ENCODE results near the gene GZMM. TPM values are rescaled to one million over a fixed set of nuclear protein-coding genes. Genes with fewer than 3 reads are reported as not detected.
A peak's percentile ranks its signal among the peaks of the same experiment; 100 is the strongest.

Gene GZMM
- total and polyA plus RNA-seq, 4 donors: 0.74 to 3.0 (median 2.5) TPM

GRCh38 chr19:567296-567900, 23.5 kb downstream of the GZMM start:
- no peak for DNase-seq
- H3K9ac ChIP-seq (ENCODE audit: insufficient read depth in 1 of 2, low read length in 2 of 2): no peak overlapping the region
- H3K27ac ChIP-seq (ENCODE audit: low read depth in 1 of 2, low read length in 1 of 2): no peak overlapping the region
- H3K36me3 ChIP-seq (ENCODE audit: control insufficient read depth in 4 of 4, insufficient read depth in 4 of 4, low read length in 4 of 4): no peaks in the 10 kb centered on the region
- H3K4me3 ChIP-seq: no peak overlapping the region
- H3K27me3 ChIP-seq (ENCODE audit: control insufficient read depth in 3 of 3, insufficient read depth in 3 of 3, low read length in 2 of 3): no peaks in the 10 kb centered on the region
- ATAC-seq (ENCODE audit: insufficient read depth, low FRiP score): no peak
- no peaks in the 10 kb centered on the region for H3K9me3 ChIP-seq (ENCODE audit: control insufficient read depth in 4 of 4, insufficient read depth in 3 of 4, low read length in 3 of 4)
- peaks cover 0 to 10% (median 0%) of the 10 kb centered on the region in 5 donors for H3K4me1 ChIP-seq (ENCODE audit: control insufficient read depth in 5 of 5, insufficient read depth in 5 of 5, low read length in 5 of 5)
- no peak for TF ChIP-seq CTCF (IDR thresholded peaks at IDR 0.05; ENCODE audit: control extremely low read depth, extremely low read depth)
- 81 to 93% methylated on average over 22 of the region's 22 CpGs for WGBS, 2 donors

GRCh38 chr19:570251-570686, 26.4 kb downstream of the GZMM start:
- H3K4me1 ChIP-seq (ENCODE audit: control insufficient read depth in 5 of 5, insufficient read depth in 5 of 5, low read length in 5 of 5): peaks cover 0 to 29% (median 15%) of the 10 kb centered on the region in 5 donors
- no peaks in the 10 kb centered on the region for H3K36me3 ChIP-seq (ENCODE audit: control insufficient read depth in 4 of 4, insufficient read depth in 4 of 4, low read length in 4 of 4)
- 36 to 66% methylated on average over 18 to 19 of the region's 25 CpGs for WGBS, 2 donors
- H3K9me3 ChIP-seq (ENCODE audit: control insufficient read depth in 4 of 4, insufficient read depth in 3 of 4, low read length in 3 of 4): no peaks in the 10 kb centered on the region
- no peak for TF ChIP-seq CTCF (IDR thresholded peaks at IDR 0.05; ENCODE audit: control extremely low read depth, extremely low read depth)
- H3K9ac ChIP-seq (ENCODE audit: insufficient read depth in 1 of 2, low read length in 2 of 2): no peak overlapping the region
- H3K27ac ChIP-seq (ENCODE audit: low read depth in 1 of 2, low read length in 1 of 2): peak overlapping the region in 1 of 2 donors; percentile 47
- H3K4me3 ChIP-seq: no peak overlapping the region
- ATAC-seq (ENCODE audit: insufficient read depth, low FRiP score) (no peak), DNase-seq (no peak)
- no peaks in the 10 kb centered on the region for H3K27me3 ChIP-seq (ENCODE audit: control insufficient read depth in 3 of 3, insufficient read depth in 3 of 3, low read length in 2 of 3)

- Histone ChIP-seq H3K4me1 (ENCODE audit: control insufficient read depth in 5 of 5, insufficient read depth in 5 of 5, low read length in 5 of 5) (peaks cover 0 to 34% (median 18%) of the 10 kb centered on the region in 5 donors), H3K9me3 (ENCODE audit: control insufficient read depth in 4 of 4, insufficient read depth in 3 of 4, low read length in 3 of 4) (no peaks in the 10 kb centered on the region), H3K36me3 (ENCODE audit: control insufficient read depth in 4 of 4, insufficient read depth in 4 of 4, low read length in 4 of 4) (peaks cover 0 to 2% (median 0%) of the 10 kb centered on the region in 4 donors), H3K9ac (ENCODE audit: insufficient read depth in 1 of 2, low read length in 2 of 2) (peak overlapping the region; percentile 77 to 85), H3K4me3 (peak overlapping the region; percentile 5), H3K27ac (ENCODE audit: low read depth in 1 of 2, low read length in 1 of 2) (peak overlapping the region; percentile 7 to 76), H3K27me3 (ENCODE audit: control insufficient read depth in 3 of 3, insufficient read depth in 3 of 3, low read length in 2 of 3) (no peaks in the 10 kb centered on the region)
- ATAC-seq (ENCODE audit: insufficient read depth, low FRiP score) (no peak), DNase-seq (peak; percentile 65 to 67 (median 67))
- 1 to 2% methylated on average over 45 of the region's 45 CpGs for WGBS, 2 donors
- TF ChIP-seq CTCF (IDR thresholded peaks at IDR 0.05; ENCODE audit: control extremely low read depth, extremely low read depth): no peak
Measured at GRCh38 chr19:570937-571565, 27.2 kb downstream of the GZMM start.

All from lung (tissue), 12 donors.